HEK293 (cell line): ENCODE results near the gene GAMT.

Experiments
- CTCF ChIA-PET: fragments of 350-600 bp; formaldehyde crosslinking; extraction: SDS; loops from one replicate; lab custom pipeline; 2021; ENCODE audit warnings: antibody characterized with exemption; lab: Yijun Ruan, JAX
- POLR2A ChIA-PET: fragments of 300-600 bp; formaldehyde crosslinking; extraction: SDS; loops from one replicate; lab custom pipeline; 2020; ENCODE audit warnings: antibody characterized with exemption, inconsistent platforms; lab: Yijun Ruan, JAX
- H3K27ac ChIP-seq: fragments of 200-500 bp; sonication (Bioruptor generic); 2 replicates; pipeline ENCODE4 v1.5.1; 2014; ENCODE audit warnings: low read depth, low read length, control low read depth, inconsistent platforms; ENCODE audit errors: extremely low read depth
- H3K36me3 ChIP-seq, 2 experiments: fragments of 200-500 bp in 1 of 2; sonication (Bioruptor generic) in 1 of 2; 1 replicate in 1 of 2; 2 replicates in 1 of 2; pipeline ENCODE4 v1.5.1; 2014 to 2017; ENCODE audit warnings: inconsistent platforms in 2 of 2, low read length in 2 of 2; ENCODE audit not compliant: control insufficient read depth in 2 of 2, insufficient read depth in 1 of 2
- H3K4me1 ChIP-seq: fragments of 200-500 bp; sonication (Bioruptor generic); 2 replicates; pipeline ENCODE4 v1.5.1; 2014; ENCODE audit warnings: mild to moderate bottlenecking, low read length, inconsistent platforms; ENCODE audit not compliant: control insufficient read depth, insufficient read depth
- H3K4me3 ChIP-seq: 2 replicates; pipeline ENCODE4 v1.5.1; 2011; ENCODE audit warnings: low read depth, mild to moderate bottlenecking, control low read depth, low read length, moderate library complexity
- H3K9me3 ChIP-seq: fragments of 200-500 bp; sonication (Bioruptor generic); 2 replicates; pipeline ENCODE4 v1.5.1; 2014; ENCODE audit warnings: low read depth, low read length, inconsistent platforms; ENCODE audit not compliant: control insufficient read depth, insufficient read depth
- GLIS1 ChIP-seq: fragments of 450-650 bp; formaldehyde crosslinking; IDR thresholded peaks from 2 replicates; pipeline ENCODE4 v1.5.1; 2016; ENCODE audit warnings: missing biosample characterization, missing genetic modification characterization
- GLIS2 ChIP-seq: fragments of 450-650 bp; formaldehyde crosslinking; IDR thresholded peaks from 2 replicates; pipeline ENCODE4 v1.5.1; 2016; ENCODE audit warnings: missing biosample characterization, missing genetic modification characterization
- MZF1 ChIP-seq: fragments of 450-650 bp; formaldehyde crosslinking; IDR thresholded peaks from 2 replicates; pipeline ENCODE4 v1.5.1; 2017; ENCODE audit warnings: missing biosample characterization, missing genetic modification characterization, borderline replicate concordance
- OVOL3 ChIP-seq: fragments of 450-650 bp; formaldehyde crosslinking; IDR thresholded peaks from 2 replicates; pipeline ENCODE4 v1.5.1; 2016; ENCODE audit warnings: missing biosample characterization, missing genetic modification characterization
- SP2 ChIP-seq: fragments of 450-650 bp; formaldehyde crosslinking; IDR thresholded peaks from 2 replicates; pipeline ENCODE4 v1.5.1; 2016; ENCODE audit warnings: missing biosample characterization, missing genetic modification characterization
- ZBTB7A ChIP-seq: fragments of 450-650 bp; formaldehyde crosslinking; IDR thresholded peaks from 2 replicates; pipeline ENCODE4 v1.5.1; 2016; ENCODE audit warnings: low read depth, missing biosample characterization, missing genetic modification characterization
- ZIC2 ChIP-seq: fragments of 450-650 bp; formaldehyde crosslinking; IDR thresholded peaks from 2 replicates; pipeline ENCODE4 v1.5.1; 2016; ENCODE audit warnings: missing biosample characterization, missing genetic modification characterization
- ZNF202 ChIP-seq: fragments of 450-650 bp; formaldehyde crosslinking; IDR thresholded peaks from 2 replicates; pipeline ENCODE4 v1.5.1; 2016; ENCODE audit warnings: missing biosample characterization, missing genetic modification characterization, borderline replicate concordance
- ZNF211 ChIP-seq: fragments of 450-650 bp; formaldehyde crosslinking; IDR thresholded peaks from 2 replicates; pipeline ENCODE4 v1.5.1; 2016; ENCODE audit warnings: low read depth, missing biosample characterization, missing genetic modification characterization
- ZNF248 ChIP-seq: fragments of 450-650 bp; formaldehyde crosslinking; IDR thresholded peaks from 2 replicates; pipeline ENCODE4 v1.5.1; 2017; ENCODE audit warnings: missing biosample characterization, missing genetic modification characterization
- ZNF391 ChIP-seq: fragments of 450-650 bp; formaldehyde crosslinking; IDR thresholded peaks from 2 replicates; pipeline ENCODE4 v1.5.1; 2016; ENCODE audit warnings: low read depth, missing biosample characterization, missing genetic modification characterization, borderline replicate concordance
- ZNF530 ChIP-seq: fragments of 450-650 bp; formaldehyde crosslinking; IDR thresholded peaks from 2 replicates; pipeline ENCODE4 v1.5.1; 2016; ENCODE audit warnings: low read depth, missing biosample characterization, missing genetic modification characterization
- ZNF548 ChIP-seq: fragments of 450-650 bp; formaldehyde crosslinking; IDR thresholded peaks from 2 replicates; pipeline ENCODE4 v1.5.1; 2016; ENCODE audit warnings: missing biosample characterization, missing genetic modification characterization
- ZNF600 ChIP-seq: fragments of 450-650 bp; formaldehyde crosslinking; IDR thresholded peaks from 2 replicates; pipeline ENCODE4 v1.5.1; 2016; ENCODE audit warnings: missing biosample characterization, missing genetic modification characterization
- ZNF658 ChIP-seq: fragments of 450-650 bp; formaldehyde crosslinking; IDR thresholded peaks from 2 replicates; pipeline ENCODE4; 2016; ENCODE audit warnings: missing biosample characterization, missing genetic modification characterization
- ZXDB ChIP-seq: fragments of 450-650 bp; formaldehyde crosslinking; IDR thresholded peaks from 2 replicates; pipeline ENCODE4 v1.5.1; 2016; ENCODE audit warnings: missing biosample characterization, missing genetic modification characterization
- TF ChIP-seq, protein P1 (sequence below): fragments of 450-650 bp; formaldehyde crosslinking; IDR thresholded peaks from 2 replicates; pipeline ENCODE4 v1.5.1; 2016; ENCODE audit warnings: missing biosample characterization, missing genetic modification characterization
- TF ChIP-seq, protein P2 (sequence below): fragments of 450-650 bp; formaldehyde crosslinking; IDR thresholded peaks from 2 replicates; pipeline ENCODE4 v1.5.1; 2016; ENCODE audit warnings: missing biosample characterization, missing genetic modification characterization
- TF ChIP-seq, protein P3 (sequence below): fragments of 450-650 bp; formaldehyde crosslinking; IDR thresholded peaks from 2 replicates; pipeline ENCODE4 v1.5.1; 2016; ENCODE audit warnings: missing biosample characterization, missing genetic modification characterization
- TF ChIP-seq, protein P4 (sequence below): fragments of 450-650 bp; formaldehyde crosslinking; IDR thresholded peaks from 2 replicates; pipeline ENCODE4 v1.5.1; 2017; ENCODE audit warnings: missing biosample characterization, missing genetic modification characterization
- TF ChIP-seq, protein P5 (sequence below): fragments of 450-650 bp; formaldehyde crosslinking; IDR thresholded peaks from 2 replicates; pipeline ENCODE4 v1.5.1; 2016; ENCODE audit warnings: missing biosample characterization, missing genetic modification characterization, borderline replicate concordance

GAMT gene

DNA sequence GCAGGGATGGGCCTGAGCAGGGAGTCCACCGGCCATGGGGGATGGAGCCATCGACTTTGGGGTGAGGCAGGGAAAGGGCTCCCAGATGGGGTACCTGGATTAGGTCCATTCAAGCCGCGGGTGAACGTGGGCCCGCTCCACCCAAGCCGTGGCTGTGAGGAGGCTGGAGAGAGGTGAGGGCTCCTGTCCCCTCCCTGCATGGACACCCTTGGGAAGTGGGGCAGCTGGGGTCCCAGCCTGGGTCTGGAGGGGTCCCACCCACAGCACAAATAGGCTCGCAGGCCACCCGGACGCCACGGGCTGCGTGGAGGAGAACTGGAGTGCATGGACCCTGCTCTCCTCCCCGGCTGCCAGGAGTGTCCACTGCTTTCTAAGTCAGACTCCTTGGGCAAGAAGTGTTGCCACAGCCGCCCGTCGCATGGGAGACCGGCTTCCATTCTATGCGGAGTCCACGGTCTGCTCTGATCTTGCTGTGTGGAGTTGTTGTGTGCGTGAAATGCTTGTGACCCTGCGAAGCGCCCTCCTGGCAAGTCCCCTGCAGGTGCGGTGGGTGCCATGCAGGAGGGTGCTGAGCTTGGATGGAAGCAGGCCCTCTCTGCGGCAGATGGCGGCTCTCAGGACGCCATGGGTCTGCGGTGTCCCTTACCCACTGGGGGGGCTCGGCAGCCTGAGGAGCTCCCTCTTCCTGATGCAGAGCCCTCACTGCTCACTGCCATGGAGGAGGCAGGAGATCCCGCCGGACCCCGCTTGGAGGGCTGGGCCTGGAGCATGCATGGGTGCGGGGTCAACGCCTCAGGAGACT is 8.1 kb upstream of the GAMT start:
- Histone ChIP-seq H3K9me3 (no peaks in the 10 kb centered on the region), H3K4me1 (peaks cover 9% of the 10 kb centered on the region), H3K27ac (peak overlapping the region; percentile 98), H3K4me3 (peak overlapping the region; percentile 85), H3K36me3 (peaks cover 7 to 51% of the 10 kb centered on the region in 2 experiments; a peak in 2 of 3 replicates)
- ChIA-PET CTCF (interaction anchor here (0.6 to 1.0 kb wide), 2 partner anchors 25 to 28 kb away, joined by 3 to 5 read pairs; no protein-coding TSS in a partner anchor), POLR2A (interaction anchor here (0.6 to 1.4 kb wide), 7 partner anchors 10 to 424 kb away, joined by 3 to 5 read pairs (median 3); partner anchors contain the start of gene CIRBP)
- TF ChIP-seq ZXDB (tag by site-specific recombination) = 0 out of 2 replicates have a peak, but pooled peaks have one; percentile 1
- no peak for TF ChIP-seq ZBTB7A (tag by site-specific recombination)
- peak; percentile 45; the same call in 1 of the 2 replicates for TF ChIP-seq GLIS1 (tag by site-specific recombination)
- no peak for TF ChIP-seq ZNF548
- TF ChIP-seq, protein P1, sequence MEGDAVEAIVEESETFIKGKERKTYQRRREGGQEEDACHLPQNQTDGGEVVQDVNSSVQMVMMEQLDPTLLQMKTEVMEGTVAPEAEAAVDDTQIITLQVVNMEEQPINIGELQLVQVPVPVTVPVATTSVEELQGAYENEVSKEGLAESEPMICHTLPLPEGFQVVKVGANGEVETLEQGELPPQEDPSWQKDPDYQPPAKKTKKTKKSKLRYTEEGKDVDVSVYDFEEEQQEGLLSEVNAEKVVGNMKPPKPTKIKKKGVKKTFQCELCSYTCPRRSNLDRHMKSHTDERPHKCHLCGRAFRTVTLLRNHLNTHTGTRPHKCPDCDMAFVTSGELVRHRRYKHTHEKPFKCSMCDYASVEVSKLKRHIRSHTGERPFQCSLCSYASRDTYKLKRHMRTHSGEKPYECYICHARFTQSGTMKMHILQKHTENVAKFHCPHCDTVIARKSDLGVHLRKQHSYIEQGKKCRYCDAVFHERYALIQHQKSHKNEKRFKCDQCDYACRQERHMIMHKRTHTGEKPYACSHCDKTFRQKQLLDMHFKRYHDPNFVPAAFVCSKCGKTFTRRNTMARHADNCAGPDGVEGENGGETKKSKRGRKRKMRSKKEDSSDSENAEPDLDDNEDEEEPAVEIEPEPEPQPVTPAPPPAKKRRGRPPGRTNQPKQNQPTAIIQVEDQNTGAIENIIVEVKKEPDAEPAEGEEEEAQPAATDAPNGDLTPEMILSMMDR (tag by site-specific recombination) = peak; percentile 64; the same call in 1 of the 2 replicates
- TF ChIP-seq ZNF391 (tag by site-specific recombination) = 0 out of 2 replicates have a peak, but pooled peaks have one; percentile 17
- TF ChIP-seq ZNF202 = no peak
- TF ChIP-seq ZNF211 (tag by site-specific recombination) = no peak
- no peak for TF ChIP-seq SP2
- no peak for TF ChIP-seq OVOL3 (tag by site-specific recombination)
- TF ChIP-seq, protein P2, sequence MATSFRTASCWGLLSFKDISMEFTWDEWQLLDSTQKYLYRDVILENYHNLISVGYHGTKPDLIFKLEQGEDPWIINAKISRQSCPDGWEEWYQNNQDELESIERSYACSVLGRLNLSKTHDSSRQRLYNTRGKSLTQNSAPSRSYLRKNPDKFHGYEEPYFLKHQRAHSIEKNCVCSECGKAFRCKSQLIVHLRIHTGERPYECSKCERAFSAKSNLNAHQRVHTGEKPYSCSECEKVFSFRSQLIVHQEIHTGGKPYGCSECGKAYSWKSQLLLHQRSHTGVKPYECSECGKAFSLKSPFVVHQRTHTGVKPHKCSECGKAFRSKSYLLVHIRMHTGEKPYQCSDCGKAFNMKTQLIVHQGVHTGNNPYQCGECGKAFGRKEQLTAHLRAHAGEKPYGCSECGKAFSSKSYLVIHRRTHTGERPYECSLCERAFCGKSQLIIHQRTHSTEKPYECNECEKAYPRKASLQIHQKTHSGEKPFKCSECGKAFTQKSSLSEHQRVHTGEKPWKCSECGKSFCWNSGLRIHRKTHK (tag by site-specific recombination) = no peak
- TF ChIP-seq MZF1 (tag by site-specific recombination) = no peak
- peak; percentile 69 for TF ChIP-seq GLIS2 (tag by site-specific recombination)
- no peak for TF ChIP-seq ZNF248 (tag by site-specific recombination)
- TF ChIP-seq, protein P3, sequence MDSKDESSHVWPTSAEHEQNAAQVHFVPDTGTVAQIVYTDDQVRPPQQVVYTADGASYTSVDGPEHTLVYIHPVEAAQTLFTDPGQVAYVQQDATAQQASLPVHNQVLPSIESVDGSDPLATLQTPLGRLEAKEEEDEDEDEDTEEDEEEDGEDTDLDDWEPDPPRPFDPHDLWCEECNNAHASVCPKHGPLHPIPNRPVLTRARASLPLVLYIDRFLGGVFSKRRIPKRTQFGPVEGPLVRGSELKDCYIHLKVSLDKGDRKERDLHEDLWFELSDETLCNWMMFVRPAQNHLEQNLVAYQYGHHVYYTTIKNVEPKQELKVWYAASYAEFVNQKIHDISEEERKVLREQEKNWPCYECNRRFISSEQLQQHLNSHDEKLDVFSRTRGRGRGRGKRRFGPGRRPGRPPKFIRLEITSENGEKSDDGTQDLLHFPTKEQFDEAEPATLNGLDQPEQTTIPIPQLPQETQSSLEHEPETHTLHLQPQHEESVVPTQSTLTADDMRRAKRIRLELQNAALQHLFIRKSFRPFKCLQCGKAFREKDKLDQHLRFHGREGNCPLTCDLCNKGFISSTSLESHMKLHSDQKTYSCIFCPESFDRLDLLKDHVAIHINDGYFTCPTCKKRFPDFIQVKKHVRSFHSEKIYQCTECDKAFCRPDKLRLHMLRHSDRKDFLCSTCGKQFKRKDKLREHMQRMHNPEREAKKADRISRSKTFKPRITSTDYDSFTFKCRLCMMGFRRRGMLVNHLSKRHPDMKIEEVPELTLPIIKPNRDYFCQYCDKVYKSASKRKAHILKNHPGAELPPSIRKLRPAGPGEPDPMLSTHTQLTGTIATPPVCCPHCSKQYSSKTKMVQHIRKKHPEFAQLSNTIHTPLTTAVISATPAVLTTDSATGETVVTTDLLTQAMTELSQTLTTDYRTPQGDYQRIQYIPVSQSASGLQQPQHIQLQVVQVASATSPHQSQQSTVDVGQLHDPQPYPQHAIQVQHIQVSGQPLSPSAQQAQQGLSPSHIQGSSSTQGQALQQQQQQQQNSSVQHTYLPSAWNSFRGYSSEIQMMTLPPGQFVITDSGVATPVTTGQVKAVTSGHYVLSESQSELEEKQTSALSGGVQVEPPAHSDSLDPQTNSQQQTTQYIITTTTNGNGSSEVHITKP (tag by site-specific recombination) = peak; percentile 37; the same call in 1 of the 2 replicates
- TF ChIP-seq ZNF530 (tag by site-specific recombination) = no peak
- no peak for TF ChIP-seq ZNF658
- TF ChIP-seq, protein P4, sequence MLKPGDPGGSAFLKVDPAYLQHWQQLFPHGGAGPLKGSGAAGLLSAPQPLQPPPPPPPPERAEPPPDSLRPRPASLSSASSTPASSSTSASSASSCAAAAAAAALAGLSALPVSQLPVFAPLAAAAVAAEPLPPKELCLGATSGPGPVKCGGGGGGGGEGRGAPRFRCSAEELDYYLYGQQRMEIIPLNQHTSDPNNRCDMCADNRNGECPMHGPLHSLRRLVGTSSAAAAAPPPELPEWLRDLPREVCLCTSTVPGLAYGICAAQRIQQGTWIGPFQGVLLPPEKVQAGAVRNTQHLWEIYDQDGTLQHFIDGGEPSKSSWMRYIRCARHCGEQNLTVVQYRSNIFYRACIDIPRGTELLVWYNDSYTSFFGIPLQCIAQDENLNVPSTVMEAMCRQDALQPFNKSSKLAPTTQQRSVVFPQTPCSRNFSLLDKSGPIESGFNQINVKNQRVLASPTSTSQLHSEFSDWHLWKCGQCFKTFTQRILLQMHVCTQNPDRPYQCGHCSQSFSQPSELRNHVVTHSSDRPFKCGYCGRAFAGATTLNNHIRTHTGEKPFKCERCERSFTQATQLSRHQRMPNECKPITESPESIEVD (tag by site-specific recombination) = no peak
- peak; percentile 86 for TF ChIP-seq ZIC2 (tag by site-specific recombination)
- TF ChIP-seq ZNF600 = 0 out of 2 replicates have a peak, but pooled peaks have one; percentile 22
- TF ChIP-seq, protein P5, sequence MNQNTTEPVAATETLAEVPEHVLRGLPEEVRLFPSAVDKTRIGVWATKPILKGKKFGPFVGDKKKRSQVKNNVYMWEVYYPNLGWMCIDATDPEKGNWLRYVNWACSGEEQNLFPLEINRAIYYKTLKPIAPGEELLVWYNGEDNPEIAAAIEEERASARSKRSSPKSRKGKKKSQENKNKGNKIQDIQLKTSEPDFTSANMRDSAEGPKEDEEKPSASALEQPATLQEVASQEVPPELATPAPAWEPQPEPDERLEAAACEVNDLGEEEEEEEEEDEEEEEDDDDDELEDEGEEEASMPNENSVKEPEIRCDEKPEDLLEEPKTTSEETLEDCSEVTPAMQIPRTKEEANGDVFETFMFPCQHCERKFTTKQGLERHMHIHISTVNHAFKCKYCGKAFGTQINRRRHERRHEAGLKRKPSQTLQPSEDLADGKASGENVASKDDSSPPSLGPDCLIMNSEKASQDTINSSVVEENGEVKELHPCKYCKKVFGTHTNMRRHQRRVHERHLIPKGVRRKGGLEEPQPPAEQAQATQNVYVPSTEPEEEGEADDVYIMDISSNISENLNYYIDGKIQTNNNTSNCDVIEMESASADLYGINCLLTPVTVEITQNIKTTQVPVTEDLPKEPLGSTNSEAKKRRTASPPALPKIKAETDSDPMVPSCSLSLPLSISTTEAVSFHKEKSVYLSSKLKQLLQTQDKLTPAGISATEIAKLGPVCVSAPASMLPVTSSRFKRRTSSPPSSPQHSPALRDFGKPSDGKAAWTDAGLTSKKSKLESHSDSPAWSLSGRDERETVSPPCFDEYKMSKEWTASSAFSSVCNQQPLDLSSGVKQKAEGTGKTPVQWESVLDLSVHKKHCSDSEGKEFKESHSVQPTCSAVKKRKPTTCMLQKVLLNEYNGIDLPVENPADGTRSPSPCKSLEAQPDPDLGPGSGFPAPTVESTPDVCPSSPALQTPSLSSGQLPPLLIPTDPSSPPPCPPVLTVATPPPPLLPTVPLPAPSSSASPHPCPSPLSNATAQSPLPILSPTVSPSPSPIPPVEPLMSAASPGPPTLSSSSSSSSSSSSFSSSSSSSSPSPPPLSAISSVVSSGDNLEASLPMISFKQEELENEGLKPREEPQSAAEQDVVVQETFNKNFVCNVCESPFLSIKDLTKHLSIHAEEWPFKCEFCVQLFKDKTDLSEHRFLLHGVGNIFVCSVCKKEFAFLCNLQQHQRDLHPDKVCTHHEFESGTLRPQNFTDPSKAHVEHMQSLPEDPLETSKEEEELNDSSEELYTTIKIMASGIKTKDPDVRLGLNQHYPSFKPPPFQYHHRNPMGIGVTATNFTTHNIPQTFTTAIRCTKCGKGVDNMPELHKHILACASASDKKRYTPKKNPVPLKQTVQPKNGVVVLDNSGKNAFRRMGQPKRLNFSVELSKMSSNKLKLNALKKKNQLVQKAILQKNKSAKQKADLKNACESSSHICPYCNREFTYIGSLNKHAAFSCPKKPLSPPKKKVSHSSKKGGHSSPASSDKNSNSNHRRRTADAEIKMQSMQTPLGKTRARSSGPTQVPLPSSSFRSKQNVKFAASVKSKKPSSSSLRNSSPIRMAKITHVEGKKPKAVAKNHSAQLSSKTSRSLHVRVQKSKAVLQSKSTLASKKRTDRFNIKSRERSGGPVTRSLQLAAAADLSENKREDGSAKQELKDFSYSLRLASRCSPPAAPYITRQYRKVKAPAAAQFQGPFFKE (tag by site-specific recombination) = 0 out of 2 replicates have a peak, but pooled peaks have one; percentile 21
